ENCODE measurements around the gene TMEM187. TPM values are rescaled to one million over a fixed set of nuclear protein-coding genes. Genes with fewer than 3 reads are reported as not detected.

Gene TMEM187
- total RNA-seq, 4 donors from 2014 or later, result 2.0 to 10.0 (median 6.1) TPM

- TF ChIP-seq, protein P1, sequence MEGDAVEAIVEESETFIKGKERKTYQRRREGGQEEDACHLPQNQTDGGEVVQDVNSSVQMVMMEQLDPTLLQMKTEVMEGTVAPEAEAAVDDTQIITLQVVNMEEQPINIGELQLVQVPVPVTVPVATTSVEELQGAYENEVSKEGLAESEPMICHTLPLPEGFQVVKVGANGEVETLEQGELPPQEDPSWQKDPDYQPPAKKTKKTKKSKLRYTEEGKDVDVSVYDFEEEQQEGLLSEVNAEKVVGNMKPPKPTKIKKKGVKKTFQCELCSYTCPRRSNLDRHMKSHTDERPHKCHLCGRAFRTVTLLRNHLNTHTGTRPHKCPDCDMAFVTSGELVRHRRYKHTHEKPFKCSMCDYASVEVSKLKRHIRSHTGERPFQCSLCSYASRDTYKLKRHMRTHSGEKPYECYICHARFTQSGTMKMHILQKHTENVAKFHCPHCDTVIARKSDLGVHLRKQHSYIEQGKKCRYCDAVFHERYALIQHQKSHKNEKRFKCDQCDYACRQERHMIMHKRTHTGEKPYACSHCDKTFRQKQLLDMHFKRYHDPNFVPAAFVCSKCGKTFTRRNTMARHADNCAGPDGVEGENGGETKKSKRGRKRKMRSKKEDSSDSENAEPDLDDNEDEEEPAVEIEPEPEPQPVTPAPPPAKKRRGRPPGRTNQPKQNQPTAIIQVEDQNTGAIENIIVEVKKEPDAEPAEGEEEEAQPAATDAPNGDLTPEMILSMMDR (IDR thresholded peaks at IDR 0.05; ENCODE audit: low read depth), result no peak
These were observed 41.4 kb upstream of the TMEM187 start for GRCh38 chrX:153931151-153931550.

- TF ChIP-seq, protein P1 (IDR thresholded peaks at IDR 0.05; ENCODE audit: low read depth), result no peak
These were observed 40.8 kb upstream of the TMEM187 start for GRCh38 chrX:153931748-153932147.

- TF ChIP-seq, protein P1 (IDR thresholded peaks at IDR 0.05; ENCODE audit: low read depth), result no peak
These were observed 40.2 kb upstream of the TMEM187 start for GRCh38 chrX:153932220-153932915.

DNA sequence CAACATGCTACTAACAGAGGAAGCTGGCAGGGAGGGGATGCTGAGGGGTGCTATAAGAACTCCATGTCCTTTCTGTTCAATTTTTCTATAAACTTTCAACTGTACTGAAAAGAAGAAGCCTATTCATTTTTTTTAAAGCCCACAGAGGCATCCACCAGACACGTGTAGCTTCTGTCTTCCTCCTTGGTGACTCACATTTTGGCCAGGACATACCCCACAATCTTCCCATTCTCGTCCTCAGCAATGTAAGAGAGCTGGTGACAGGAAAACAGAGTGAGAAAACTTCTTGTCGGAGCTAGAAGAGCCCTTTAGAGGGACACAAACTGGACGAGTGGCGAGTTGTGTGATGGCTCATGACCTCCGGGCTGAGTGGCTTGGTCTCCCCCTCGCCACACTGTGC is 38.8 kb upstream of the TMEM187 start:
- TF ChIP-seq, protein P1 (IDR thresholded peaks at IDR 0.05; ENCODE audit: low read depth), result no peak

- TF ChIP-seq, protein P1 (IDR thresholded peaks at IDR 0.05; ENCODE audit: low read depth), result no peak
These were observed 38.3 kb upstream of the TMEM187 start for GRCh38 chrX:153934148-153934761.

DNA sequence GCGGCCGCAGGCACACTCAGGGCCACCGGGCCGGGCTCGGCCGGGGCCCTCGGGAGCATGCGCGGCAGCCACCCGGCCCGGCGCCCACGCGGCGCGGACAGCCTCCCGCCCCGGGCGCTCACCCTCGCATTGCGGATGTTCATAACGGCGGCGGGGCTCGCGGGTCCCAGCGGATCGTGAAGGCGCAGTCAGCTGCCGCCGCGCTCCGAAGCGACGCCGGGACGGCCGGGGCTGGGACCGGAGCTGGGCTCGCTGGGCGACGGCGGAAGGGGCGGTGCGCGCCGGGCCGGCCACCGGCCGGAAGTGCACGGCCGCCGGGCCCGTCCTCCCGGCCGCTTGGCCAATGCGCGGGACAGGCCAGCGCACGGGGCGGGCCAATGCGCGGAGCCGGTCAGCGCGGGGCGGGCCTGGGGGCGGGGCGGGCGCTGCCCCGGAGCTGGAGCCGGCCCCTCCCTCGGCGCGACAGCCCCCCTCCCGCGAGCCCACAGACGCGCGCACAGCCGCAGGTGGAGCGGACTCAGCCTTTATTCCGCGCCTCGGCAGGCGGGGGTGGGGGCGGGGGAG is 37.7 kb upstream of the TMEM187 start, which contains the start of gene NAA10:
Gene NAA10, minus strand, starts transcription at position 276 of the 564 bp plus-strand sequence. Its CDS starts 133 bp downstream, at position 143.
- TF ChIP-seq, protein P1 (IDR thresholded peaks at IDR 0.05; ENCODE audit: low read depth), result no peak

DNA sequence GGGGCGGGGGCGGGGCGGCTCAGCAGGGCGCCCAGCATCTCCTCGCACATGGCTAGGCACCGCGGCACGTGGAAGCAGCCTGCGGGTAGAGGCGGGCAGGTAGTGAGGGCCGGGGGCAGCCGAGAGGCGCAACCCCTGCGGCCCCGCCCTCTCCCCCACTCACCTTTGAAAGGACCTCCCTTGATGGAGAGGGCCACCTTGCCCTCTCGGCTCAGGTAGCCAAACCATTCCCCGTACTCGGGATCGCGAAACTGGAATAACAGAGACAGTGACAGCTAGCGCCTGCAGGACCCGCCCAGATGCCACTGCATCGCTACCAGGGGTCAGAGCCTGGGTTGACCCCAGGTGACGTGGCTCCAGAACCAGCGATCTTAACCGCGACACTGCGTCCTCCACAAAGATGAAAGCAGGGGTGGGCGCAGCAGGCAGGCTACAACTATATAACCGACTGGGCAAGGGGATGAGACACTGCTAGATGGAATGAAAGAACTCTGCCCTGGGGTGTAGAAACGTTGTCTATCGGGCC is 37.2 kb upstream of the TMEM187 start:
- TF ChIP-seq, protein P1 (IDR thresholded peaks at IDR 0.05; ENCODE audit: low read depth), result no peak
